SK-N-MC (cell line): ENCODE data around the gene TDRD6.

ENCODE experiments used
- EZH2 ChIP-seq: fragments of 200-600 bp; sonication (generic); IDR thresholded peaks from one replicate; pipeline ENCODE4 v1.6.1; 2017; ENCODE audit warnings: antibody characterized with exemption
- POLR2AphosphoS5 ChIP-seq: IDR thresholded peaks from 2 replicates; pipeline ENCODE4 v1.6.1; 2012; ENCODE audit warnings: mild to moderate bottlenecking, low read depth, low read length, borderline replicate concordance

DNA sequence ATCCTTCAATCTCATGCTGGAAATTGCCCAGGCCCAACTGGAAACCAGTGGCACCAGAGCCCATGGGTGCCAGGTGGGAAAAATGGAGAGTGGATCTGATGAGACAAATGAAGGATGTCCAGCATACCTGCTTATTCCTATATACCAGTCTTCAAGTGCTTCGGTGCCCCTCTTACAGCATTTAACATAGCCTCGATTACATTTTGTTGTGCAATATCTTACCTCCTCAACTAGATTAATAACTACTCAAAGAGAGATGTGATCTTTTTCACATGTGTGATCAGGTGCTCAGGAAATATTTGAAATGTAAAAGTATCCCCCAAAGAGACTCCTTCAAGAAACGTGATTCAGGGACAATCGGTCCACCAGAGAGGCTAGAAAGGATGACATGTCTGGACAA lies 54.2 kb downstream of the TDRD6 start:
- TF ChIP-seq POLR2AphosphoS5 (no peak), EZH2 (no peak)
